Medulla oblongata (tissue), 1 donor: ENCODE measurements around the gene TTLL12.
"Not testable (repeated sequence)": the region's sequence is repeated elsewhere in the genome, so short reads cannot be mapped to it uniquely, and the experiment has no call there.

Experiments used
- DNase-seq: peaks from one replicate; pipeline ENCODE4 v3.0.0-alpha.2; 2015; ENCODE audit errors: extremely low spot score

Gene TTLL12

DNA sequence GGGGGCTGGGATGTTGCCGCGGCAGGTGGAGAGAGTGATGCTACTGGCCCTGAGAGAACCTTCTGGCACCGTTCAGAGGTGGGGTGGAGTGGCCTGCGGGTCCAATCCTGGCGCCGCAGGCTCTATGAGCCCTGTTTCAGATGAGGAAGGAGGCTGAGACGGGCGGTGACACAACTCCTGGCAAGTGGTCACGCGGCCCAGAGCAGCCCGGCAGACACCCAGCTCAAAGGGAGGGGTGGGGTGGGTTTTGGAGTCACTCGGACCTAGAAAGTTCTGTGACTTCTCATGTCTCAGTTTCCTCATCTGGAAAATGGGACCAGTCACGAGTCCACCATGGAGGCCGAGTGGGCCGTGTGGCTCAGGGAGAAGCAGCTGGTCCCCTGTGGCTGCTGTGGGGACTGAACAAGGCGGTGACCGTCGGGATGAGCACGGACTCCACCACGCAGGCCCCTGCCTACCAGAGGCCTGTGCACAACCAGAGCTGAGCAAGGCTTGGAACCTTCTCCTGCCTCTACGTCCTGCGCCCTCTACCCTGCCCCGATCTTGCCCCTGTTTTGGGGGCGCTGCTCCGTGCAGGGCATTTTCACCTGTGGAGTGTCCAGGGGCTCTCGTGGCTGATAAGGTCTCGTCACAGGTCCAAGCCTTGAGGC lies 31.9 kb downstream of the TTLL12 start:
- DNase-seq, result peak; percentile 49

DNA sequence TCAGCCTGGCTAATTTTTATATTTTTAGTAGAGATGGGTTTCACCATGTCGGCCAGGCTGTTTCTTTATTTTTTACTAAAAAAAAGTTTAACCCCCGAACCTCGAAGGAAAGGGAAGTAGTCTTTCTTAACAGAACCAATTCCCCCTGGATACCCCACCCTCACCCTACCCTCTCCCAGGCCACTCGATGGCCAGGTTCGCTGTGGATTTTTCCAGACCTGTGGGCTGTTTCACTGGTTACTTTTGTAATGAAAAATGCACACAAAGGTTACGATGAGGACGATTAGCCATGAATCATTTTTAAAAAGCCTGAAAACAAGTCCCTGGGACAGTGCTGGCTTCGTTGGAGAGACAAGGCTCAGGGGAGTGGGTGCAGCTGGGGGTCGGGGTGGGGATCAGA lies 33.0 kb downstream of the TTLL12 start:
- DNase-seq, result no peak

DNA sequence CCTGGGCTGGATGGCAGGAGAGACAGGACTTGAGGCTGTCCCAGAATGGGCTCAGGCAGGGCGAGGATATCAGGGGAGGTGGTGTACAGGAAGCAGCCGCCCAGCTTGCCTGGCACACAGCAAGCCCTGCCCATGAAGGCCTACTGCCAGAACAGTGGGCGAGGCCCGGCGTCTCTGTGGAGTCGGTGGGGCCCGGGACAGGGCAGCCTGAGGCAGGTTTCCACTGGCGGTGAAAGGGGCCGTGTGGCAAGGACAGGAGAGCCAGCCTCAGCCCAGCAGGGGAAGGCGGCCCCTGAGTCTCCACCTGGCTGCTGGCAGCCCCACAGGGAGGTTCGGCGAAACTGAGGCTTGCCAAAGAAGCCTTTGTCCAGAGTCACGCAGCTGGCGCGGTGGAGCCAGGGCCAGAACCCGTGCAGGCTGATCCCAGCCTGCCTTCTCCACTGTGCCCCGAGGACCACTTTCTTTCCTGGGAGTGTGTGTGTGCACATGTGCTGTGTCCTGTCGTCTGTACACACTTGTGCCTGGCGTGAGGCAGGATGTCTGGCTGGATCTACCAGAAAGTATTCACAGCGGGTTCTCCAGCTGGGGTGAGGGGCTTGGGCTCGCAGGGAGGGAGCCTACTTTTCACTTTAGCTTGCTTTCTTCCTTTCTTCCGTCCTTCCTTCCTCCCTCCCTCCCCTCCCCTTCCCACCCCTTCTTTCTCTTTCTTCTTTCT lies 34.4 kb downstream of the TTLL12 start:
- DNase-seq, result peak; percentile 59

DNA sequence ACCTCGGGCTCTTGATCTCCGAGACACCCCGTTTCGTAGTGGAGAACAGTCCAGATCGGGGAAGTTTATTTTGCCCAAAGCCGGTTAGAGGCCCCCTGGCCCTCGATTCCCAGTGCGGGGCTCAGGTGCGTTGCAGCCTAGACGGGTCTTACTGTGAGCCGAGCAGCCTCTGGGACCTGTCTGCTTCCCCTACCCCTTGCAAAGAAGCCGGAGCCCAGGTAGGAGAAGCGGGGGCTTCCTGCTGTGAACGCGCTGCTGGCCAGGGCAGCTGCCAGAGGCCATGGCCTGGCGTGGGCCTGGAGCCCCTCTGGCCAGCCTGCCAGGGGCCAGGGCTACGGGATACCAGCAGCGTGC lies 35.0 kb downstream of the TTLL12 start:
- no peak for DNase-seq

DNA sequence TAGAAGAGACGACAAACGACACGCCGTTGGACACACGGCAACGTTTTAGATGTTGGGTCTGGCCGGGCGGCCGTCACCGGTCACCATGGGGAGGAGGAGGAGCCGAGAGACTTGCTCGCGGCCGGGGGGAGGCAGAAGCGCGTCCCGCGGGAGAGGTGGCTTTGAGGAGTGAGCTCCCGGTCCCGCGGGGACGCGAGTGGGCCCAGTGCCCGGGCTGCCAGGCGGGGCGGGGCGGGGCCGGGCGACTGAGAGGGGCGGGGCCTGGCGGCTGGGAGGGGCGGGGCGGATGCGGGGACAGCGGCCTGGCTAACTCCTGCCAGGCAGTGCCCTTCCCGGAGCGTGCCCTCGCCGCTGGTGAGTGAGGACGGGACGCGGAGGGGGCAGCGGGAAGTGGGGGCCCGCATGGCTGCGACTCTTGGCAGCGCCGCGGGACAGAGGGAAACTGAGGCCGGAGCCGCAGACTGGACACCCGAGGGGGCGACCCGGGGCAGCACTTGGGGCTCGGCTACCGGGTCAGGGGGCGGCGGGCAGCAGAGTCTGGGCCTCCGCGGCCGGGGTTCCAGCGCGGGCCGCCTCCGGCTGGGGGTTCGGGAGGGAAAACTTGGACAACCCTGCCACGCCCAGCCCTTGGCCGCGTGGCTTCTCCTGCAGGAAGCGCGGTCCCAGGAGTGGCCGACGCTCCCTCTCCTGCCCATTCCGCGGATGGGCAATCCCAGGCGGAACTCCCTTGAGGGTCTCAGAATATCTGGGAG lies 35.5 kb downstream of the TTLL12 start, which contains the start of gene TSPO:
Gene TSPO (plus strand): TSS at position 309 of the 752 bp plus-strand sequence. CDS start 7,680 bp downstream, outside the sequence.
- DNase-seq, result peak; percentile 83

DNA sequence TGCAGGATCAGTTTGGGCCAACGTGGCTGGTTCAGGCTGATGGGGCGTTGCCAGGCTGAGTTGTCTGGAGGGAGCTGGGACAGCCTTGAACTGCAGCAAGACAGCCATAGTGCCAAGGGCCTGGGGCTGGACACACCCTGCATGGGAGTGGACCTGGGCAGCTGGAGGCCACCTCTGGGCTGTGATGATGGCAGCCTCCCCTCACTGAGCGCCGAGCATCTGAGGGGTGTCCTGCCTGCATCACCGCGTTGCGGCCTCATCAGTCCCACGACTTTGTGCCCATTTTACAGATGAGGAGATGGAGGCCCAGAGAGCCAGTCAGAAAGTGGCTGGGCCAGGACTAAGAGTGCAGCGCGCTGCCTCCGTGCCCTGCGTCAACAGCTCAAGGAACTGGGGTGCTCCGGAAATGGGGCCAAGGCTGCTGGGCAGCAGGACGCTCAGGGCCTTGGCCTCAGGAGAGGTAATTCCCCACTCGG lies 36.2 kb downstream of the TTLL12 start:
- no peak for DNase-seq

DNA sequence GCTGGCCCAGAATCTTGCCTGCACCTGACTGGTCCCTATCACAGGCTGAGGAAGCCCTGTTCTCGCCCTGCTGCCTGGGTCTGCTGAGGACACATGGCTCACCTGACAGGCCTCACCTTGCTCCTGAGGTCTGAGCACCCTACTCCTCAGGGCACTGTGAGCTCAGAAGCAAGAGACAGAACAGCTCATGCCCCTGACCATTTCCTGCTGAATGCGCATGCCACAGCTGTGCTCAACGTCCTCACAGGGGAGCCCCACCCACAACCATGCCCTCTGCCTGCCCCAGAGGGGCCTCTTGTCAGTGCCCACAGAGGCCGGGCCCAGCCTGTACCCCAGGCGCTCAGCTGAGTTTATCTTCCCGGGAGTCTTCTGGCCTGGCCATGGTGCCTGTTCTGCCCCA lies 38.4 kb downstream of the TTLL12 start:
- DNase-seq, result no peak

DNA sequence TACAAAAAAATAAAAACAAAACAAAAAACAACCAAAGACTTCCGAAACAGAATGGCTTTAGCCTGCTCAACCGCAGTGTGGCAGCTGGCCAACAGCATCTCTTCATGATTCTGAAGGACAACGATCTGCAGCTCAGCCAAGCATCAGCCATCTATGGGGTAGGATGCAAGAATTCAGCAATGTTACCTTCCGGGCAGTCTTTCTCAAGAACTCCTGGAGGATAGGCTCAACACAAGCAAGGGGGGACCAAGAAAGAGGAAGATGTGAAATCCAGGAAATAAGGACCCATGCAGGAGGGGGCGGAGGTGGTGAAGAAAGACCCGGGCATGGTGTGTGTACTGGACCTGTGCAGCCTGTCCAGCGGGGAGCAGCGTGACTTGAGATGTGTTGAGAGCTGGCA lies 39.1 kb downstream of the TTLL12 start:
- peak; percentile 33 for DNase-seq

DNA sequence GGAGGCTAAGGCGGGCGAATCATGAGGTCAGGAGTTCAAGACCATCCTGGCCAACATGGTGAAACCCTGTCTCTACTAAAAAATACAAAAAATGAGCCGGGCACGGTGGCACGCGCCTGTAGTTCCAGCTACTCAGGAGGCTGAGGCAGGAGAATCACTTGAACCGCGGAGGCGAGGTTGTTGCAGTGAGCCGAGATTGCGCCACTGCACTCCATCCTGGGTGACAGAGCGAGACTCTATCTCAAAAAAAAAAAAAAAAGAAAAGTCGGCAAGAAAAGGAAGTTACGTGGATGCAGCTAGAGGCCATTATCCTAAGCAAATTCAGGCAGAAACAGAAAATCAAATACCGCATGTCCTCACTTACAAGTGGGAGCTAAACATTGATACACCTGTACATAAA lies 40.6 kb downstream of the TTLL12 start:
- DNase-seq, result not testable (repeated sequence)

DNA sequence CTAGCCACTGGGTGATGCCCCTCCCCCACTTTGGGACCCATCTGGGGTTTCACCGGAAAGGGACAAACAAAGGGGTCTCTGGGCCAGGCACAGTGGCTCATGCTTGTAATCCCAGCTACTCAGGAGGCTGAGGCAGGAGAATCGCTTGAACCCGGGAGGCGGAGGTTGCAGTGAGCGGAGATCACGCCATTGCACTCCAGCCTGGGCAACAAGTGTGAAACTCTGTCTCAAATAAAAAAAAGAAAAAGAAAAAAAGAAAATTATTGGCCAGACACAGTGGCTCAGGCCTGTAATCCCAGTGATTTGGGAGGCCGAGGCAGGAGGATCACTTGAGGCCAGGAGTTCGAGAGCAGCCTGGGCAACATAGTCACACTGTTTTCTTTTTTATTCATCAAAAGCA lies 41.6 kb downstream of the TTLL12 start:
- not testable (repeated sequence) for DNase-seq

DNA sequence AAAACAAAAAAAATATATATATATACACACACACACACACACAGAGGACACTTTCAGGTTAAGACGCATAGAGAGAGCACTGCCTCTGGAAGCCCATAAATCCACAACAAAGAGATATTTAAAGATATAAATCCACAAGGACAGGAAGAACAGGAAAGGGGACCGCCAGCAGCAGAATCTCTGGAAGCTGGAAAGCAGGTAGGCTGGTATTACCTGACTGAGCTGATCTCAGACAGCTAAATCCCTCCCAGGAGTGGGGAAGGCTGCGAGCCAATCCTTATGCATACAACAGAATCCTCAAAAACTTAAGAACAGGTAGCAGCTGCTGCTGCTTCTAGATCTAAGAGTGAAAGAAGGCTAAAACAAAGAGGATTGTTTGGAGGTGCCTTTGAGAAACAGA lies 42.0 kb downstream of the TTLL12 start:
- DNase-seq, result no peak

DNA sequence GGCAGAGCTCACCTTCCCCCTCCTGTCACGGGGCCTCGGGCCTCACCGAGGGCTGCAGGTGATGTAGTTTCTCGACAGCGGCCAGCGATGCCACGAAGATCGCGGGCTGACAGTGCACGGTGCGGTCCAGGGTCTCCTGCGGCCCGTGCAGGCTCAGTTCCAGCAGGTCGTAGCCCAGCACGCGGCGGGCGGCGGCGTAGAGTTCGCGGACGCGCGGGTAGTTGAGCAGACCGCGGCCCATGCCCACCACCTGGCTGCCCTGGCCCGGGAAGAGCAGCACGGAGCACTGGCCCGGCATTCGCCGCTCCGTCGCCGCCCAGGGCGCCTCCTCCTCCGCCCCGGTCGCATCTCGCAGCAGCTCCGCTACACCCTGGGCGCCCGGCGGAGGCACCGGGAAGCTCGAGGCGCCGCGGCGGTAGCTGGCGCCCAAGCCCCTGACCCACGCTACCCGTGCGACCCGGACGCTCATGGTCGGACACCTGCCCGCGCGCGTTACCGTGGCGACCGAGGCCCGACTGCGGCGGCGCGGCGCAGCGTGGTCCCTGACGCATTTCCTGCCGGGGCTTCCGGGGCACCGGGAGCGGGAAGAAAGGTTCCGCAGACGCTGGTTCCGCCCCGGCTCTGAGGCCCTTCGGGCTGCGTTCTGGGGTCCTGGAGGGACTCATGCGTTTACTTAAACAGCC lies 43.9 kb downstream of the TTLL12 start, which contains the start of gene MCAT:
Gene MCAT (minus strand): TSS at position 519 of the 683 bp plus-strand sequence. CDS start 50 bp downstream, at position 469.
- DNase-seq, result peak; percentile 83

DNA sequence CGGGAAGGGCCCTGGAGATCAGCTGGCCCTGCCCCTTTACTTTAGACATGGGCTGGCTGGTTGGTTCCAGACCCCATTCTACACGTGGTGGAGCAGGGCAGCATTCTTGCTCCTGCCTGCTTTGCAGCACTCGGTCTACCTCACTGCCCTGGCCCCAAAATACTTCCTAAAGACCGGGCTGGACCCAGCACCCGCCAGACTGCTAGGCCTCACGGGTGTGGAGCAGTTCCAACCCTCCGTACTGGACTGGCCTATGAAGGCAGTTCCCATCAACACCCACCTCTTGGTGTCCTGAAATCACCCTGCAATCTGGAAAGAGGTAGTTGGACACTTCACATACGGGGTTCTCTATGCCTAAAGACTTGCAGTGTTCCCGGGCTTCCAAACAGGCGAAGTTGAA lies 50.1 kb downstream of the TTLL12 start:
- DNase-seq, result no peak

DNA sequence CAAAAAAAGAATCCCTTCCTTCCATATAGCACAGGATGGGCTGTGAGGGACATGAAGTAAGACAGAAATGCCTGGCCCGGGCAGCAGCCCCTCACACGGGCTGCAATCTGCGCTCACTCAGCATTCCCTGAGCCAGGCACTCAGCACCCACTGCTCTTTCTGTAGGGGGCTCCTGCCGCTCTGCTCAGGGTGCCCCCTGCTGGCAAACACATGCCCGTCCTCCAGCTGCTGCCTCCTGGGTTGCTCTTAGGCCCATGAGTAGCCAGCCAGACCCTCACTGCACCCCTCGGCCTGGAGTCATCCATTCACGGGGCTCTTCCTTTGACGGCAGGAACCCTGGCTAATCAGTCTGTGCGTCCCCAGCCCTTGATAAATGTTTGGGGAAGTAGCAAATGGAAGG lies 50.7 kb downstream of the TTLL12 start:
- no peak for DNase-seq

DNA sequence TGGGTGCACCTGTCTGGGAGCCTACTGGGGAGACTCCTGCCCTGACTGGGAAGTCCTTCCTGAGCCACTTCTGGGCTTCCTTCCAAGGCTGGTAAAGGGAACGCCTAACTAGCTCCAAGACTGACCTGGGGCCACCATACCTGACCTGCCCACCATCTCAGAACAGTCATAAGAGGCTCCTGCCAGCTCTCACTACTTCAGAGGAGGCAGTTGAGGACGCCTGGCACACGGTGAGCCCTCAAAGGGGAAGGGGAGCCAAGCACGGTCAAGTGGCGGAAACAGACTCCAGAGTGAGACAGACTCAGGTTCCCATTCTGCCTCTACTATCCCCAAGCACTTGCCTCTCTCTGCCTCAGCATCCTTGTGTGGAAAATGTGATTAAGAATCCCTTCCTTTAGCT lies 51.4 kb downstream of the TTLL12 start:
- no peak for DNase-seq

DNA sequence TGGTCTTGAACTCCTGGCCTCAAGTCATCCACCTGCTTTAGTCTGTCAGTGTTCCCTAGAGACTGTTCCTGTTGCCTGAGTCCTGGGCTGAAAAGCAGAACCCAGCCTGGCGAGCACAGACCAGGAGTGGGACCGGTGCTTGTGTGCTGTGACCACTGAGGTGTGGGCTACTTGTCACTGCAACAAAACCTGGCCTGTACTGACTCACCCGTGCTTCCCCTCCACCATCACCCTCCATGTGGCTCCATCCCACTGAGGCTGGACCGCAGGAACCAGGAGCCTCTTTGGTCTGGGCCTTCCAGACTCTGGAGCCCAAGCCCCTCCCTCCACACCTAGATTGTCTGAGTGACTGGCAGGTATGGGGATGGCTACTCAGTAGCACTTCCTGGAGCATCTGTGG lies 52.4 kb downstream of the TTLL12 start:
- no peak for DNase-seq

DNA sequence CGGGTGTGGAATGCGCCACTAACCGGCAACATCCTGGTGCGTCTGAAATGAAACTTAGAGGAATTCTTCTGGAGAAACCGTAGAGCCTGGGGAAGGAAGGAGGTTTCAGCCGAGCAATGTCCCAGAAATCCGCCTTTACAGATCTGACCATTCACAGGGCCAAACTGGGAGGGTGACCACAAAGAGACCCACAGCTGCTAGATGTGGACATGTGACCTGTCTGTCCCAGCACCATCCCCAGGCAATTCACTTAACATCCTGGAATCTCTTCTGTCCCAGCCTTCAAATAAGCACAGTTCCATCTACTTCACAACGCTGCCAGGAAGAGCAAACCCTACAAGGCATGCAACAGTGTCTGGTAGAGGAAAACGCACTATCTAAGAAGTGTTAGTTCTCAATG lies 53.5 kb downstream of the TTLL12 start:
- DNase-seq, result no peak

DNA sequence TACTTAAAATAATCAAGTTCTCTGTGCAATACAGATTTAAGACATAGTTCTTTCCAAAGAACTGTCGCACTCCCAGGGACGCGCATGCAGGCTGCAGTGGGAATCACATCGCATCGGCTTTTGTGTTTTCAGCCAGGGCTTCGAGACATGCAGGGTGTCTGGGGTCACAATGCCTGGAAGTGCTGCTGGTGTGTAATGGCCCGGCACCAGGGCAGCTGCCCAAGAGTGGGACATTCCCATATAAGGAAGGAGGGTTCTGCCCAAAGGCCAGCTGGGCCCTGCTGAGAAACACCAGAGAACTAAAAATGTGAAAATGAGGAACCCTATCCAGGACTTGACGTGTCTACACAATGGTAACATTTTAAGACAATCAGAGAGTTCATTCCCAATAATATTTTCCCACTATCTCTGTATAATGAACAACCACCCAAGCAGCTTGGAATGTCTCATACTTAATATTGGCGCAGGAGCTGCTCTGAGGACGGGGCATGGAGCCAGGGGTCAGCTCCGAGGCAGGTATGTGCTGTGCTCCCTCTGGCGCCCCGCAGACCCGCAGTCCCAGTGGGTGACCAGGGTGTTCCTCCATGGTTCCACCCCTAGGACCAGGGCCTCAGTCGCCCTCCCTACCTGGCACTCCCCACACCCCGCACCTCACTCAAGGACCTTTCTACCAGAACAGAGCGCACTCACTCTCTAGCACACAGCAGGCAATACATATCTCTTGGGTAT lies 55.0 kb downstream of the TTLL12 start:
- no peak for DNase-seq

DNA sequence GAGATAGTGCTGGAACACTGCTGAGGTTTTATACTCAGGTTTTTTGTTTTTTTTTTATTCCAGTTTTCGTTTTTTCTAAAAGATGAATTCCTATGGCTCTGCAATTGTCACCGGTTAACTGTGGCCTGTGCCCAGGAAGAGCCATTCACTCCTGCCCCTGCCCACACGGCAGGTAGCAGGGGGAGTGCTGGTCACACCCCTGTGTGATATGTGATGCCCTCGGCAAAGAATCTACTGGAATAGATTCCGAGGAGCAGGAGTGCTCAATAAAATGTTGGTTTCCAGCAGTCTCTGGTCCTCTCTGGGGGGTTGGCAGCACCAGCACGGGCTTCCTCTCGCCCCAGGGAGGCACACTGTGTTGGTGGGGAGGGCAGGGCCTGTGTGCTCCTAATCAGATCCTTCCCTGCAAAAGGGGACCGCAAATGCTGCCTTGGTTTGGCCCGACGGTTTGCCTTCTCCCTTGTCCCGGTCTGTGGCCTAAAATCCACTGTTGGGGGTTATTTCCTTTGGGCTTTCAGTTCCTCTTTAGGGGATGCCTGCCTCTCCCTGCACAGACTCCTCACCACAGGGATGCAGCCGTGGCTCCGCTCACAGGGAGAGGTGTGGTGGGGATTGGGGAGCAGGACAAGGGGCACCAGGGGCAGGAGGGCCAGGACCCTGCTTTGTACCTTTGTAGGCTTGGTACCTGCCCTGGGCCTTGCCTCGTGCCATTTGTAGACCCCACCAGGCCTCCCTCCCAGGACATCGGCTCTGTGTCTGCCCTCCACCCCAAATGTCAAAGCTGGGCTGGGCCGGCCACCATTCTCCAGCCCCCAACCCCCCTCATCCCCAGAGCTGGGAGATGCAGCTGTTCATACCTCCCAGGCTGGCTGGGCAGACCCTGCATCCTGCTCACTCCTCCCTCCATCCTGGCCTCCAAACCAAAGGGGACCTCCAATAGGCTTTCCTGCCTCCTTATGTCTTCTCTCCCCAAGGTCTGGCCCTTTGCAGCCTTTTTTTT lies 57.2 kb downstream of the TTLL12 start:
- no peak for DNase-seq

DNA sequence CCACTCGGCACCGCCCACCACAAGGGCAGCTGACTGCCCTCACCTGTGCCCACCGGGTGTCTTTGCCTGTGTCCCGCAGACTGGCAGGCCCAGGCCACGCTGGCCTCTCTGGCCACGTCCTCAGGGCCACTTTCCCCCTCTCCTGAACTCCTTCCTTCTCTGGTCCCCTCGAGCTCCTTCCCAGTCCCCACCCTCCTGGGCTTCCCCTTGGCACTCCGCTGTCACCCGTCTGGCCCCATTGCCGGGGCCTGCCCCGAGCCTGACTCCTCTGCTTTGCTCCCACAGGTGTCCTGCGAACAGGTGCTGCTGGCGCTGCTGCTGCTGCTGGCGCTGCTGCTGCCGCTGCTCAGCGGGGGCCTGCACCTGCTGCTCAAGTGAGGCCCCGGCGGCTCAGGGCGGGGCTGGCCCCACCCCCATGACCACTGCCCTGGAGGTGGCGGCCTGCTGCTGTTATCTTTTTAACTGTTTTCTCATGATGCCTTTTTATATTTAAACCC lies 58.0 kb downstream of the TTLL12 start:
- no peak for DNase-seq
